GM18517 (cell line): ENCODE data around the gene IPO4.

Experiments
- ATAC-seq: cut with Tn5 transposase; IDR thresholded peaks from one replicate; pipeline ENCODE4 v1.9.1; 2021; ENCODE audit warnings: mild to moderate bottlenecking, moderate library complexity; ENCODE audit not compliant: unreplicated experiment

The IPO4 gene

DNA sequence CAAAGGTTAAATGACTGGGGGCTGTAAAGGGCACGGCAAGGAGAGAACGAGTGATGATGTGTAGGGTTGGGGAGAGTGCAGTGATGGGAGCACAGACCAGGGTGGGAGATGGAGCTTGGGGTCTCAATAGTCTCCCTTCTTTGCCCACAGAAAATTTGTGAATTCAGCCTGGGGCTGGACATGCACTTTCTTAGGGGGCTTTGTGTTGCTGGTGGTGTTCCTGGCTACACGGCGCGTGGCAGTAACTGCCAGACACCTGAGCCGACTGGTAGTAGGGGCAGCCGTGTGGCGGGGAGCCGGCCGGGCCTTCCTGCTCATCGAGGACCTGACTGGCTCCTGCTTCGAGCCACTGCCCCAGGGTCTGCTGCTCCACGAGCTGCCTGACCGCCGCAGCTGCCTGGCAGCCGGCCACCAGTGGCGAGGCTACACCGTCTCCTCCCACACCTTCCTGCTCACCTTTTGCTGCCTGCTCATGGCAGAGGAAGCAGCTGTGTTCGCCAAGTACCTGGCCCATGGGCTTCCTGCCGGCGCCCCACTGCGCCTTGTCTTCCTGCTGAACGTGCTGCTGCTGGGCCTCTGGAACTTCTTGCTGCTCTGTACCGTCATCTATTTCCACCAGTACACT, 56.4 kb downstream of the IPO4 start:
- no peak for ATAC-seq

DNA sequence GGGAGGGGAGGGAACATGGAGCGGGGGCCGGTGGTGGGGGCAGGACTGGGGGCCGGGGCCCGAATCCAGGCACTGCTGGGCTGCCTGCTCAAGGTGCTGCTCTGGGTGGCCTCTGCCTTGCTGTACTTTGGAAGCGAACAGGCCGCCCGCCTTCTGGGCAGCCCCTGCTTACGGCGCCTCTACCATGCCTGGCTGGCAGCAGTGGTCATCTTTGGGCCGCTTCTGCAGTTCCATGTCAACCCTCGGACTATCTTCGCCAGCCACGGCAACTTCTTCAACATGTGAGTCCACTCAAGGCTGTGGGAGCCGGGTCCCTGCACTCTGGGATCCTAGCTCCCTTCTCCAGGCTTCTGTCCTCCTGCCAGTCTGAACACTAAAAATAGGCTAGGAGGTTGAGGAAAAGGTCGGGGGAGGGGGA, 57.1 kb downstream of the IPO4 start:
- ATAC-seq: no peak

DNA sequence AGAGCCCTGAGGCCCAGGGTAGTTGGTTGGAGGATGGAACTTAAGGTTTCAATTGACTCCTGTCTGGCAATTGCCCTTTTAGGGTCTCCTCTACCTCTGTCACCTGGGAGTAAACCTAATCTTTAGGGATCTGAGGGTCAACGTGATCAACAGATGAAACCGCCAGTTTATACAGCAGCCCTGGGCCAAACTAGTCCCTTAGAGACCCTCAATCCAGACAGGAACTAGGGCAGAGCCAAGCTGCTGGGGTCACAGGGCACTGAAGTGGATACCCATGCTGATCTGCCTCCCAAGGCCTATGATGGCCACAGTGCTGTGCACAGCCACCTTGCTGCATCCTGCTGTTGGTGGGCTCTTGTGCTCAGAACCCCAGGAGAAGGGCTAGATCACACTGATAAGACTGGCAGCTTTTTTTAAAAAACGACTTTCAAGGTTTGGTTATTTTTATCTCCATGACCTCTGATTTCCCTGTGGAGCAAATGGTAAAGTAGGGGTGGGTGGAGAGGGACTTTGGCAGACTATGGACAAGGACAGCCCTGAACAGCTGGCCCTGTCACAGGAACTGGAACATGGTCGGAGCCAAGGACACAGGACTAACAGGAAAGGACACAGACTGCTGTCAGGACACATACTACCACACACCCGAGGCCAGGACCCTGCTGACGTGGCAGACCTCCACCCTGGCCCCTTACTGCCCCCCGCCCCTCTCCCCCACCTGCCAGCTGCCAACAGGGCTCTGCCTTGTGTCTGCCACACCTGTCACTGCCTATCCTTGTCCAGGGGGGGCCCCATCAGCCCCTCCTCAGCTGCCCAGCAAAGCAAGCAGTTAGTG, 57.7 kb downstream of the IPO4 start:
- no peak for ATAC-seq

DNA sequence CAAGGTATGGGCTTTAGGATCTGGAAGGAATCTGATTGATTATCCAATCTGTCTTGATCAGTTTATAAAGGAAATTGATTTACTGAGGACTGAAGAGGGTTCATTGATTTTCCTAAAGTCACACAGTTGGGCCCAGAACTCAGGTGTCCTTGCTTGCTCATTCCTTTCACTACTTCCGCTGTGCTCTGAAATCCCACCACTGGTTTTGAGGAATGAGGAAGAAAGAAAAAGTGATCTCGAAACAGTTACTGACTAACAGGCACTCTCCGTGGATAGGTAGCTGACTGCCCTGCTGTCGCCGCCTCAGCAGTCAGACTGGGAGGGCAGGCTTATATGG, 58.3 kb downstream of the IPO4 start, which contains the start of gene FITM1:
Gene FITM1, plus strand, starts transcription at position 280 of the 337 bp plus-strand sequence. CDS start 905 bp downstream, outside the sequence.
- no peak for ATAC-seq
